Measurements from ENCODE around the gene PRPF40A. TPM values are rescaled to one million over a fixed set of nuclear protein-coding genes. Genes with fewer than 3 reads are reported as not detected.
"Not testable (repeated sequence)": the region's sequence is repeated elsewhere in the genome, so short reads cannot be mapped to it uniquely, and the experiment has no call there.

The PRPF40A gene
- total RNA-seq, 2 donors from 2014 or later: 190 to 222 TPM

- peaks cover 2% of the 10 kb centered on the region for H3K4me1 Mint-ChIP-seq
Observed at GRCh38 chr2:152729844-152730243, 12.6 kb upstream of the PRPF40A start.

GRCh38 chr2:152723918-152724317, 6.7 kb upstream of the PRPF40A start:
- no peak overlapping the region for H3K27ac ChIP-seq (ENCODE audit: low read depth, low read length)
- H3K27me3 ChIP-seq (ENCODE audit: control insufficient read depth, insufficient read depth, low read length, poor library complexity, severe bottlenecking): no peaks in the 10 kb centered on the region
- H3K27ac Mint-ChIP-seq: no peak overlapping the region
- no peaks in the 10 kb centered on the region for H3K4me1 ChIP-seq (ENCODE audit: control insufficient read depth, insufficient read depth, low read length)
- no peaks in the 10 kb centered on the region for H3K27me3 Mint-ChIP-seq (ENCODE audit: insufficient read depth)
- H3K4me1 Mint-ChIP-seq: peaks cover 27% of the 10 kb centered on the region
- TF ChIP-seq CTCF (conservative IDR thresholded peaks at IDR 0.05): no peak
- no peaks in the 10 kb centered on the region for H3K9me3 Mint-ChIP-seq
- no peaks in the 10 kb centered on the region for H3K9me3 ChIP-seq (ENCODE audit: control insufficient read depth, low read length)
- H3K9ac ChIP-seq (ENCODE audit: extremely low read depth, low read length, poor library complexity, severe bottlenecking): no peak overlapping the region
- H3K36me3 ChIP-seq (ENCODE audit: control insufficient read depth, insufficient read depth, low read length): peaks cover 61% of the 10 kb centered on the region
- no CpG with 5 or more reads among the region's 1 CpG for WGBS, 2 experiments (ENCODE audit: insufficient coverage in 1 of 2, insufficient read length in 1 of 2)
- H3K4me3 Mint-ChIP-seq: no peak overlapping the region
- H3K36me3 Mint-ChIP-seq (ENCODE audit: low read depth): peaks cover 25% of the 10 kb centered on the region
- H3K4me3 ChIP-seq (ENCODE audit: low read length): no peak overlapping the region
- DNase-seq: no peak

More at GRCh38 chr2:152729844-152730243, 12.6 kb upstream of the PRPF40A start:
- Histone ChIP-seq H3K9ac (ENCODE audit: extremely low read depth, low read length, poor library complexity, severe bottlenecking) (no peak overlapping the region), H3K4me3 (ENCODE audit: low read length) (no peak overlapping the region), H3K9me3 (ENCODE audit: control insufficient read depth, low read length) (no peaks in the 10 kb centered on the region), H3K27ac (ENCODE audit: low read depth, low read length) (no peak overlapping the region), H3K4me1 (ENCODE audit: control insufficient read depth, insufficient read depth, low read length) (no peaks in the 10 kb centered on the region), H3K36me3 (ENCODE audit: control insufficient read depth, insufficient read depth, low read length) (peaks cover 45% of the 10 kb centered on the region), H3K27me3 (ENCODE audit: control insufficient read depth, insufficient read depth, low read length, poor library complexity, severe bottlenecking) (no peaks in the 10 kb centered on the region)
- TF ChIP-seq CTCF (conservative IDR thresholded peaks at IDR 0.05): no peak
- no peak overlapping the region for H3K4me3 Mint-ChIP-seq
- WGBS, 2 experiments (ENCODE audit: insufficient coverage in 1 of 2, insufficient read length in 1 of 2): 75% methylated on average over 2 of the region's 2 CpGs; no CpG with 5 or more reads in 1 of the 2 experiments
- H3K9me3 Mint-ChIP-seq: no peaks in the 10 kb centered on the region
- no peak overlapping the region for H3K27ac Mint-ChIP-seq
- no peaks in the 10 kb centered on the region for H3K27me3 Mint-ChIP-seq (ENCODE audit: insufficient read depth)
- no peak for DNase-seq
- H3K36me3 Mint-ChIP-seq (ENCODE audit: low read depth): peaks cover 12% of the 10 kb centered on the region

GRCh38 chr2:152722639-152723038, 5.4 kb upstream of the PRPF40A start:
- DNase-seq; H3K27ac ChIP-seq (ENCODE audit: low read depth, low read length); H3K9me3 Mint-ChIP-seq; H3K4me1 ChIP-seq (ENCODE audit: control insufficient read depth, insufficient read depth, low read length); H3K4me3 Mint-ChIP-seq; H3K4me3 ChIP-seq (ENCODE audit: low read length); H3K27me3 Mint-ChIP-seq (ENCODE audit: insufficient read depth); H3K27ac Mint-ChIP-seq; H3K27me3 ChIP-seq (ENCODE audit: control insufficient read depth, insufficient read depth, low read length, poor library complexity, severe bottlenecking); H3K9ac ChIP-seq (ENCODE audit: extremely low read depth, low read length, poor library complexity, severe bottlenecking); H3K9me3 ChIP-seq (ENCODE audit: control insufficient read depth, low read length): not testable (repeated sequence)
- peaks cover 57% of the 10 kb centered on the region for H3K36me3 ChIP-seq (ENCODE audit: control insufficient read depth, insufficient read depth, low read length)
- H3K4me1 Mint-ChIP-seq: peaks cover 27% of the 10 kb centered on the region
- H3K36me3 Mint-ChIP-seq (ENCODE audit: low read depth): peaks cover 23% of the 10 kb centered on the region
- 80 to 96% methylated on average over 1 to 8 of the region's 8 CpGs for WGBS, 2 experiments (ENCODE audit: insufficient coverage in 1 of 2, insufficient read length in 1 of 2)

GRCh38 chr2:152720794-152721193, 3.5 kb upstream of the PRPF40A start:
- H3K9ac ChIP-seq (ENCODE audit: extremely low read depth, low read length, poor library complexity, severe bottlenecking): no peak overlapping the region
- no peaks in the 10 kb centered on the region for H3K27me3 Mint-ChIP-seq (ENCODE audit: insufficient read depth)
- no peak for DNase-seq
- peaks cover 48% of the 10 kb centered on the region for H3K36me3 ChIP-seq (ENCODE audit: control insufficient read depth, insufficient read depth, low read length)
- peak overlapping the region; percentile 97 for H3K4me3 ChIP-seq (ENCODE audit: low read length)
- H3K9me3 ChIP-seq (ENCODE audit: control insufficient read depth, low read length): no peaks in the 10 kb centered on the region
- H3K36me3 Mint-ChIP-seq (ENCODE audit: low read depth): peaks cover 25% of the 10 kb centered on the region
- H3K4me1 Mint-ChIP-seq: peaks cover 29% of the 10 kb centered on the region
- H3K9me3 Mint-ChIP-seq: no peaks in the 10 kb centered on the region
- TF ChIP-seq CTCF (conservative IDR thresholded peaks at IDR 0.05): no peak
- H3K27me3 ChIP-seq (ENCODE audit: control insufficient read depth, insufficient read depth, low read length, poor library complexity, severe bottlenecking): no peaks in the 10 kb centered on the region
- no peak overlapping the region for H3K27ac ChIP-seq (ENCODE audit: low read depth, low read length)
- no peak overlapping the region for H3K27ac Mint-ChIP-seq
- no peaks in the 10 kb centered on the region for H3K4me1 ChIP-seq (ENCODE audit: control insufficient read depth, insufficient read depth, low read length)
- WGBS, 2 experiments (ENCODE audit: insufficient coverage in 1 of 2, insufficient read length in 1 of 2): 97 to 100% methylated on average over 1 to 2 of the region's 2 CpGs
- peak overlapping the region; percentile 99 for H3K4me3 Mint-ChIP-seq

All from endodermal cell (in vitro differentiated cells).